ENCODE data around the gene ATP23. TPM values are rescaled to one million over a fixed set of nuclear protein-coding genes. Genes with fewer than 3 reads are reported as not detected.

ATP23 gene, protein sequence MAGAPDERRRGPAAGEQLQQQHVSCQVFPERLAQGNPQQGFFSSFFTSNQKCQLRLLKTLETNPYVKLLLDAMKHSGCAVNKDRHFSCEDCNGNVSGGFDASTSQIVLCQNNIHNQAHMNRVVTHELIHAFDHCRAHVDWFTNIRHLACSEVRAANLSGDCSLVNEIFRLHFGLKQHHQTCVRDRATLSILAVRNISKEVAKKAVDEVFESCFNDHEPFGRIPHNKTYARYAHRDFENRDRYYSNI
- total RNA-seq (8.8 TPM), polyA plus RNA-seq (16.1 TPM)

DNA sequence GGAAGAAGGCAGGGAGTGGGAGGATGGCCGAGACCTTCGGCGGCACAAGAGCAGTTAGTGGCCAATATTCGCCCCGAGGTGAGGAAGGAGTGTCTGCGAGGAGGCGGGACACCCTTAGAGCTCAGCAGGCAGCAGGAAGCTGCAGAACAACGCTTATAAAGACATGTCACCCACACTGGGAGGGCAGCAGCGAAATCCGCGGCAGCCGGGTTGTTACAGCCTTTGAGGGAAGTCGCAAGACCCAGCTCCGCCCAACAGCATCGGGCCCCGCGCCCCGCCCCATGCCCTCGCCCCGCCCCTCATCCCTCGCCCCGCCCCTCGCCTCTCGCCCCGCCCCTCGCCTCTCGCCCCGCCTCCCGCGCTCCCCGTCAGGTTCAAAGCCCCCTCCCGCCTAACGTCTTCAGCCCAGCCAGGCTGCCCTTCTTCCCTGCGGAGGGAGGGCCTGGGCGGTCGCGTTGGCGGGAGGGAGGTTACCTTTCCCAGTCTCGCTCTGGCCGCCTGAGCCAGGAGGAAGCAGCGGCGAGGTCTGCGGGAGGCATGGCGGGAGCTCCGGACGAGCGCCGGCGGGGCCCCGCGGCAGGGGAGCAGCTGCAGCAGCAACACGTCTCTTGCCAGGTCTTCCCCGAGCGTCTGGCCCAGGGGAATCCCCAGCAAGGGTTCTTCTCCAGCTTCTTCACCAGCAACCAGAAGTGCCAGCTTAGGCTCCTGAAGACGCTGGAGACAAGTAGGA is at the start of gene ATP23:
TSS of gene ATP23 (plus strand) at position 403 of the 730 bp plus-strand sequence. CDS start at position 538, 135 bp downstream.
- Histone ChIP-seq H3K4me1 (ENCODE audit: insufficient read depth) (no peaks in the 10 kb centered on the region), H3K27ac (ENCODE audit: low read depth) (peak within 1 kb of the TSS; percentile 91), H3K36me3 (ENCODE audit: insufficient read depth) (peaks cover 3% of the 10 kb centered on the region), H3K4me3 (ENCODE audit: low read depth, low read length) (peak within 1 kb of the TSS; percentile 57)
- under 1% methylated on average over 55 of the region's 55 CpGs for WGBS
- DNase-seq (ENCODE audit: extremely low spot score) = peak; percentile 64

GRCh38 chr12:57892232-57892972 is 49.0 kb upstream of the ATP23 start:
- Histone ChIP-seq H3K27ac (ENCODE audit: low read depth) (peak overlapping the region; percentile 13), H3K4me3 (ENCODE audit: low read depth, low read length) (no peak overlapping the region), H3K4me1 (ENCODE audit: insufficient read depth) (peaks cover 2% of the 10 kb centered on the region), H3K36me3 (ENCODE audit: insufficient read depth) (no peaks in the 10 kb centered on the region)
- DNase-seq (ENCODE audit: extremely low spot score) = no peak
- WGBS = 74% methylated on average over 9 of the region's 9 CpGs

- Histone ChIP-seq H3K27ac (ENCODE audit: low read depth) (peak overlapping the region; percentile 81), H3K4me1 (ENCODE audit: insufficient read depth) (no peaks in the 10 kb centered on the region), H3K36me3 (ENCODE audit: insufficient read depth) (no peaks in the 10 kb centered on the region), H3K4me3 (ENCODE audit: low read depth, low read length) (no peak overlapping the region)
- peak; percentile 95 for DNase-seq (ENCODE audit: extremely low spot score)
- 8% methylated on average over 13 of the region's 13 CpGs for WGBS
Observed at GRCh38 chr12:57893431-57894353, 47.7 kb upstream of the ATP23 start.

GRCh38 chr12:57894399-57895292 is 46.7 kb upstream of the ATP23 start:
- DNase-seq (ENCODE audit: extremely low spot score) = no peak
- Histone ChIP-seq H3K27ac (ENCODE audit: low read depth) (peak overlapping the region; percentile 64), H3K36me3 (ENCODE audit: insufficient read depth) (no peaks in the 10 kb centered on the region), H3K4me3 (ENCODE audit: low read depth, low read length) (no peak overlapping the region), H3K4me1 (ENCODE audit: insufficient read depth) (no peaks in the 10 kb centered on the region)
- 42% methylated on average over 6 of the region's 6 CpGs for WGBS

DNA sequence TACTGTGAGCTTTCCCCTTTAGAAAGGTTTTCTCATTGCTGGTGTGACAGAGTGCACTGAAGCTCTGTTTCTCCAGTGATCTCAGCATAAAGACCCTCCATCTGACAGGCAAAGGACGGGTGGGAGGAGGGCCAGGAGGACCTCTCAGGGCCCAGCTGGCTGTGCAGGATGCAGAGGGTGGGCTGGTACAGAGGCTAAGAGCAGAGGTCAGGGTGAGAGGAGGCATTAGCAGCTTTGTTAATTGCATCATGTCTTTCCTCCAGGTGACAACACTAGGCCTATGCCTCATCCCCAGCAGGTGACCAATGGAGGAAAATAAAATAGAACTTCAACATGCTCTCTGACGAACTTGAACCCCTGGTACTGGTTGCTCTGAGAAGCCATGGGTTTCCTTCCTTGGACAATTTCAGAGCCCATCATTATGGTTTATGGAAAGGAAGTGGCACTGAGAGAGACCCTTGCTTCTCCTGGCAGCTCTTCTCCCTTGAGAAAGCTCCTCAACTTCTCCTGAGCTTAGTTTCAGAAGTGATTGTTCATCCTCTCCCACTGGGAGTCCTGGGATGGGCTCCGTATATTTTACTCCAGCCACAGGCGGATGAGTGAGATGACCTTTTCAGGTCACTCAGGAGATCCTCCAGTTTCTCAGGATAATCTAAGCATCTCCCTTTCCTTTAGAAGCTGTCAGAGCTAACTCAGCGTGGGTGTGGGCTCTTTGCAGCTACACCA is 45.8 kb upstream of the ATP23 start:
- Histone ChIP-seq H3K4me1 (ENCODE audit: insufficient read depth) (no peaks in the 10 kb centered on the region), H3K27ac (ENCODE audit: low read depth) (peak overlapping the region; percentile 96), H3K36me3 (ENCODE audit: insufficient read depth) (no peaks in the 10 kb centered on the region), H3K4me3 (ENCODE audit: low read depth, low read length) (no peak overlapping the region)
- WGBS = 35% methylated on average over 5 of the region's 5 CpGs
- DNase-seq (ENCODE audit: extremely low spot score) = no peak

GRCh38 chr12:57896115-57896433 is 45.3 kb upstream of the ATP23 start:
- Histone ChIP-seq H3K27ac (ENCODE audit: low read depth) (peak overlapping the region; percentile 96), H3K4me1 (ENCODE audit: insufficient read depth) (no peaks in the 10 kb centered on the region), H3K36me3 (ENCODE audit: insufficient read depth) (no peaks in the 10 kb centered on the region), H3K4me3 (ENCODE audit: low read depth, low read length) (peak overlapping the region; percentile 61)
- DNase-seq (ENCODE audit: extremely low spot score) = no peak
- 10% methylated on average over 6 of the region's 6 CpGs for WGBS

GRCh38 chr12:57896434-57897201 is 44.7 kb upstream of the ATP23 start:
- Histone ChIP-seq H3K4me1 (ENCODE audit: insufficient read depth) (no peaks in the 10 kb centered on the region), H3K36me3 (ENCODE audit: insufficient read depth) (no peaks in the 10 kb centered on the region), H3K4me3 (ENCODE audit: low read depth, low read length) (peak overlapping the region; percentile 61), H3K27ac (ENCODE audit: low read depth) (peak overlapping the region; percentile 96)
- under 1% methylated on average over 54 of the region's 54 CpGs for WGBS
- no peak for DNase-seq (ENCODE audit: extremely low spot score)

GRCh38 chr12:57897286-57897974 is 43.9 kb upstream of the ATP23 start:
- Histone ChIP-seq H3K4me1 (ENCODE audit: insufficient read depth) (no peaks in the 10 kb centered on the region), H3K27ac (ENCODE audit: low read depth) (peak overlapping the region; percentile 42), H3K36me3 (ENCODE audit: insufficient read depth) (no peaks in the 10 kb centered on the region), H3K4me3 (ENCODE audit: low read depth, low read length) (no peak overlapping the region)
- no peak for DNase-seq (ENCODE audit: extremely low spot score)
- 57% methylated on average over 10 of the region's 10 CpGs for WGBS

DNA sequence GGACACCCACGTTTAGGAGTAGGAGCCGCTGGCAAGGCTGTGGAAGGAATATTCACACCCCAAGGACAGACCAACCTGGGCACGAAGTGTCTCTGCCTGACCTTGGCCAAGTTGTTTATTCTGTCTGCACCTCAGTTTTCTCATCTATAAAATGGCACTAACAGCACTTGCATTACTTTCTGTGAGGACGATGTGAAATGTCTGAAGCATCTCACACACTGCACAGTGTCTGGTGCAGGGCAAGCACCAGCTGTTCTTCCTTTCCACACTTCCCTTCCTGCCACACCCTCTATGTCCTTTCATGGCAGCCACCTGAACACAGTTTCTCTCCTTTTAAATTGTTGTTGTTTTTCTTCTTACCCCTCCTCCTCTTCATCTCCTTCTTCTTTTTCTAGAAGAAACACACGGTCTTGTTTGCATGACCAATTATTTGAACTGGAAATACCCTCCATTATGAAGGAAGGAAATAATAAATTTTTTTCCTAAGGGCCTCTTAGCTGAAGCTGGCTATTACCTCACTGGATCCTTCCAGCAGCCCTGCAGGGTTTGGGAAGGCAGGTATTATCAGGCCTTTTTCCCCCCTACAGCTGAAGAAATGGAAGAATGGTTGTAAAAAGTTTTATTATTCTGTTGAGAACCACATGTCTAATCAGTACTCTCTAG is 42.9 kb upstream of the ATP23 start:
- no peaks in the 10 kb centered on the region for H3K36me3 ChIP-seq (ENCODE audit: insufficient read depth)
- no peak overlapping the region for H3K4me3 ChIP-seq (ENCODE audit: low read depth, low read length)
- no peak for DNase-seq (ENCODE audit: extremely low spot score)
- no peak overlapping the region for H3K27ac ChIP-seq (ENCODE audit: low read depth)
- 52% methylated on average over 5 of the region's 5 CpGs for WGBS
- H3K4me1 ChIP-seq (ENCODE audit: insufficient read depth) = no peaks in the 10 kb centered on the region

GRCh38 chr12:57899010-57899662 is 42.2 kb upstream of the ATP23 start:
- no peak overlapping the region for H3K4me3 ChIP-seq (ENCODE audit: low read depth, low read length)
- H3K4me1 ChIP-seq (ENCODE audit: insufficient read depth) = no peaks in the 10 kb centered on the region
- peak overlapping the region; percentile 65 for H3K27ac ChIP-seq (ENCODE audit: low read depth)
- no peaks in the 10 kb centered on the region for H3K36me3 ChIP-seq (ENCODE audit: insufficient read depth)
- DNase-seq (ENCODE audit: extremely low spot score) = no peak
- 44% methylated on average over 10 of the region's 10 CpGs for WGBS
